Osteoblast (primary cell): ENCODE data around the gene LPIN3. TPM values are rescaled to one million over a fixed set of nuclear protein-coding genes. Genes with fewer than 3 reads are reported as not detected.

Experiments used
- DNase-seq: peaks from one replicate; pipeline ENCODE4 v3.0.0; 2011; ENCODE audit warnings: low spot score, mixed read lengths; ENCODE audit not compliant: insufficient read length; ENCODE audit errors: missing footprints
- H2AFZ ChIP-seq: 2 replicates; pipeline ENCODE4 v1.6.0; 2011; ENCODE audit warnings: mild to moderate bottlenecking, low read length
- H3K27ac ChIP-seq: 2 replicates; pipeline ENCODE4 v1.5.1; 2011; ENCODE audit warnings: mild to moderate bottlenecking, low read depth, low read length, moderate library complexity
- H3K27me3 ChIP-seq: 2 replicates; pipeline ENCODE4 v1.6.0; 2012; ENCODE audit warnings: mild to moderate bottlenecking, control low read depth, inconsistent platforms, low read length, moderate library complexity; ENCODE audit not compliant: insufficient read depth
- H3K36me3 ChIP-seq: 2 replicates; pipeline ENCODE4 v1.5.1; 2011; ENCODE audit warnings: mild to moderate bottlenecking, low read length, control low read depth, moderate library complexity; ENCODE audit not compliant: insufficient read depth
- H3K4me1 ChIP-seq: 2 replicates; pipeline ENCODE4 v1.5.1; 2011; ENCODE audit warnings: mild to moderate bottlenecking, low read length, control low read depth, moderate library complexity; ENCODE audit not compliant: insufficient read depth
- H3K4me2 ChIP-seq: 2 replicates; pipeline ENCODE4 v1.6.0; 2011; ENCODE audit warnings: mild to moderate bottlenecking, low read length; ENCODE audit not compliant: insufficient read depth
- H3K4me3 ChIP-seq: fragments of 200-600 bp; sonication (generic); 3 replicates; pipeline ENCODE4 v1.5.1; 2012; ENCODE audit warnings: mild to moderate bottlenecking, low read length, inconsistent platforms; ENCODE audit not compliant: insufficient read depth
- H3K79me2 ChIP-seq: 2 replicates; pipeline ENCODE4 v1.6.0; 2012; ENCODE audit warnings: mild to moderate bottlenecking, low read length, control low read depth, inconsistent platforms; ENCODE audit not compliant: insufficient read depth
- H3K9me3 ChIP-seq: 2 replicates; pipeline ENCODE4 v1.5.1; 2011; ENCODE audit warnings: low read depth, low read length, control low read depth
- H4K20me1 ChIP-seq: 2 replicates; pipeline ENCODE4 v1.6.0; 2012; ENCODE audit warnings: mild to moderate bottlenecking, low read length, control low read depth; ENCODE audit not compliant: insufficient read depth
- total RNA-seq: library from RNA; depleted of rRNA; stranded (reverse); fragments of >200 nt; gene quantifications from 2 replicates; pipeline ENCODE4 v1.2.3, GENCODE V29; 2012
- TF ChIP-seq, protein P1 (sequence below): IDR thresholded peaks from 2 replicates; pipeline ENCODE4 v1.5.1; 2011; ENCODE audit warnings: mild to moderate bottlenecking, low read depth, low read length, moderate library complexity; ENCODE audit errors: extremely low read depth

LPIN3 gene
- total RNA-seq, 1 donor = 9.0 TPM

DNA sequence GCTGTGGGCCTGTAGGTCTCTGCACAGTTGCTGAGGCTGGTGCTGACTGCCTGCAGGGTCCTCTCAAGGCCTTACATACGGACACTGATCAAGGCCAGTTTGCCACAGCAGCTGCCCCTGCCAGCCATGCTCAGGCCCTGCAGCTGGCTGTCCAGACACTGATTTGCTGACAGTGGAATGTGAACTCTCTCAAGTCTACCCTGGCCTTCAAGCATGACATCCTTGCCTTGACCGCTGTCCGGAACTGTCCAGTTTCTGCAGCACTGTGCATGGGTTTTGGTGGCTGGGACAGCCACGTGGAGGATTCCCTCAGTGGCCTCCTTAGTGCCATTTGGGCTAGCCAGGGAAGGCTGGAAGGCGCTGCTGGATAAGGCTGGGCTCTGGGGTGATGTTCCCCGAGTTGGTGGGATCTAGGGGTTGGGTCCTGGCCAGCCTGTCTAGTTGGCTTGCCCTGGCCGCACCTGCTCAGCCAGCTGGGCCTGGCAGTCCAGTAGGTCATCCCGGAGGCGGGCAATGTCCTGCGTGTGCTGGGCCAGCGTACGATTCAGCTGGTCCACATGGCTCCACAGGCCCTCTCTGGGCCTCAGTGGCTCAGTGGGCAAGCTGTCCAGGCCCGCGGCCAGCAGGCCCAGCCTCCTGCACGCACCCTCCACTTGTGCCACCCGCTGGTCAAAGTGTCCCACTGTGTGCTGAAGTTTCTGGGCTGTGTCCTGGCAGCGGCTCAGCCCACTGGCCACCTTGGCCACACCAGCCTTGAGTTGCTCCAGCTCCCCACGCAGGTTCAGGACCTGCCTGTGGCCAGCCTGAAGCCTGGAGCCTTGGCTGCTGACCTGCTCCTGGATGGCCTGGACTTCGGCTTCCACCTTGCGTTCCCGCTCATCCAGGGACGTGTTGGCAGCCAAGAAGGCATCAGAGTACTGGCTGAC is 20.5 kb downstream of the LPIN3 start:
- Histone ChIP-seq H3K79me2 (no peaks in the 10 kb centered on the region), H3K27ac (no peak overlapping the region), H3K4me1 (no peaks in the 10 kb centered on the region), H4K20me1 (no peaks in the 10 kb centered on the region), H3K36me3 (no peaks in the 10 kb centered on the region), H3K4me2 (no peak overlapping the region), H3K9me3 (no peaks in the 10 kb centered on the region), H3K27me3 (peaks cover 17% of the 10 kb centered on the region), H3K4me3 (no peak overlapping the region), H2AFZ (no peak overlapping the region)
- TF ChIP-seq, protein P1, sequence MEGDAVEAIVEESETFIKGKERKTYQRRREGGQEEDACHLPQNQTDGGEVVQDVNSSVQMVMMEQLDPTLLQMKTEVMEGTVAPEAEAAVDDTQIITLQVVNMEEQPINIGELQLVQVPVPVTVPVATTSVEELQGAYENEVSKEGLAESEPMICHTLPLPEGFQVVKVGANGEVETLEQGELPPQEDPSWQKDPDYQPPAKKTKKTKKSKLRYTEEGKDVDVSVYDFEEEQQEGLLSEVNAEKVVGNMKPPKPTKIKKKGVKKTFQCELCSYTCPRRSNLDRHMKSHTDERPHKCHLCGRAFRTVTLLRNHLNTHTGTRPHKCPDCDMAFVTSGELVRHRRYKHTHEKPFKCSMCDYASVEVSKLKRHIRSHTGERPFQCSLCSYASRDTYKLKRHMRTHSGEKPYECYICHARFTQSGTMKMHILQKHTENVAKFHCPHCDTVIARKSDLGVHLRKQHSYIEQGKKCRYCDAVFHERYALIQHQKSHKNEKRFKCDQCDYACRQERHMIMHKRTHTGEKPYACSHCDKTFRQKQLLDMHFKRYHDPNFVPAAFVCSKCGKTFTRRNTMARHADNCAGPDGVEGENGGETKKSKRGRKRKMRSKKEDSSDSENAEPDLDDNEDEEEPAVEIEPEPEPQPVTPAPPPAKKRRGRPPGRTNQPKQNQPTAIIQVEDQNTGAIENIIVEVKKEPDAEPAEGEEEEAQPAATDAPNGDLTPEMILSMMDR = no peak
- peak; percentile 79 for DNase-seq

DNA sequence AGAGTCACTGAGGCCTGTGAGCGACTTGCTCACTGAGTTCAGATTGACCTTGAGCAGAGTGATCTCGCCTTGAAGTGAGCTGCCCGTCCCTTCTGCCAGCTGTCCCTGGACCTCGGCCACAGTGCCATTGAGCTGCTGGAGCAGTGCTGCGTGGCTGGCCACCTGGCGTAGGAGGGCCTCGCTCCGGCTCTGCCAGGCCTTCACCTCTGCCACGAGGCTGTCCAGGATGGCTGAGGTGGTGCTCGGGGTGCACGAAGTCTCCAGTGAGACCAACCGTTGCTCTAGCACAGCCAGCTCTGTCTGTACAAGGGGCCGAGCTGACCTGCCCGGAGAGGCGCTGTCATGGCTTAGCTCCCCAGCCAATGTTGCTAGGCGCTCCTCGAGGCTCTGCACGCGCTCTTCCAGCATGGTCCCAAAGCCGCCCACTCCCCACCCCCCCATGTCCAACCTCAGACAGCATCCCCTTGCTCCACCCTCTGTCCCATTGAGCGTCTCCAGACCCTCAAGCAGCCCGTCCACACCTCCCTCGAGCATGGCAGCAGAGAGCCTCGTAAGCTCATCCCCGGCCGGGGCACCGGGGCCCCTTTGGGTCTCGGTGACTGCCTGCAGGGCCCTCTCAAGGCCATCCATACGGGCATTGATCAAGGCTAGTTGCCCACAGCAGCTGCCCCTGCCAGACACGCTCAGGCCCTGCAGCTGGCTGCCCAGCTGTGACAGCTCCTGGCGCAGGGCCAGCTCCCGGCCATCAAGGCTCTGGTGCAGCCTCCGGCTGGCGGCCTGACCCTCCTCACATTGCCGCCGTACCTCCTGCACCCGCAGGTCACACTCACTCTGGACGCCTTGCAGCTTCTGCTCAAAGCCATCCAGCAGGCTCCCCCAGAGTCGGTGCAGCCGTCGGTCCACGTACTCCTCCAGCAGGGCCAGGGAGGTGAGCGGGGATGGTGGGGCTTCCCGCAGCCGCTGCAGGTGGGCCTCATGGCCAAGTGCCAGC is 21.4 kb downstream of the LPIN3 start:
- Histone ChIP-seq H3K36me3 (no peaks in the 10 kb centered on the region), H3K9me3 (no peaks in the 10 kb centered on the region), H4K20me1 (no peaks in the 10 kb centered on the region), H3K4me2 (no peak overlapping the region), H3K79me2 (no peaks in the 10 kb centered on the region), H2AFZ (no peak overlapping the region), H3K4me1 (no peaks in the 10 kb centered on the region), H3K27ac (no peak overlapping the region), H3K27me3 (peaks cover 24% of the 10 kb centered on the region), H3K4me3 (no peak overlapping the region)
- TF ChIP-seq, protein P1 = no peak
- peak; percentile 78 for DNase-seq

DNA sequence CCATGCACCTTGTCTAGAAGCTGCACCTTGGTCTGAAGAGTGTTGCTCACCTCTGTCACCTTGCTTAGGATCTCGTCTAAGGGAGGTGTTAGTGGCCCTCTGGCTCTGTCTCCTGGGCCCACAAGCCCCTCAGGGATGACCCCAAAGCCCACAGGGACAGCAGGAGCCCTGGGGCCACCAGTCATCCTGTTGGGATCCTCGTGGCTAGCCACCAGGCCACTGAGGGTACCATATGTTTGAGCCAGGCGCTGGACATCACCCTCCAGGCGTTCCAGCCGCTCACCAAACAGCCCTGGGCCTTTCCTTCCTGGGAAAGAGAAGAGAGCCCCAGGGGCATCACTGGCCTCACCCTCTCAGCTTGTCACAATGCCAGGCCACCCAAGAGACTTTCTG is 22.1 kb downstream of the LPIN3 start:
- DNase-seq = peak; percentile 73
- Histone ChIP-seq H2AFZ (no peak overlapping the region), H3K4me1 (no peaks in the 10 kb centered on the region), H3K4me3 (no peak overlapping the region), H3K9me3 (no peaks in the 10 kb centered on the region), H4K20me1 (no peaks in the 10 kb centered on the region), H3K36me3 (no peaks in the 10 kb centered on the region), H3K79me2 (no peaks in the 10 kb centered on the region), H3K27ac (no peak overlapping the region), H3K4me2 (no peak overlapping the region), H3K27me3 (peaks cover 31% of the 10 kb centered on the region)
- TF ChIP-seq, protein P1 = no peak
